ENCODE results near the gene CEMP1. TPM values are rescaled to one million over a fixed set of nuclear protein-coding genes. Genes with fewer than 3 reads are reported as not detected.

CEMP1 gene
- total RNA-seq, 1 experiment from 2014 or later, result not detected

DNA sequence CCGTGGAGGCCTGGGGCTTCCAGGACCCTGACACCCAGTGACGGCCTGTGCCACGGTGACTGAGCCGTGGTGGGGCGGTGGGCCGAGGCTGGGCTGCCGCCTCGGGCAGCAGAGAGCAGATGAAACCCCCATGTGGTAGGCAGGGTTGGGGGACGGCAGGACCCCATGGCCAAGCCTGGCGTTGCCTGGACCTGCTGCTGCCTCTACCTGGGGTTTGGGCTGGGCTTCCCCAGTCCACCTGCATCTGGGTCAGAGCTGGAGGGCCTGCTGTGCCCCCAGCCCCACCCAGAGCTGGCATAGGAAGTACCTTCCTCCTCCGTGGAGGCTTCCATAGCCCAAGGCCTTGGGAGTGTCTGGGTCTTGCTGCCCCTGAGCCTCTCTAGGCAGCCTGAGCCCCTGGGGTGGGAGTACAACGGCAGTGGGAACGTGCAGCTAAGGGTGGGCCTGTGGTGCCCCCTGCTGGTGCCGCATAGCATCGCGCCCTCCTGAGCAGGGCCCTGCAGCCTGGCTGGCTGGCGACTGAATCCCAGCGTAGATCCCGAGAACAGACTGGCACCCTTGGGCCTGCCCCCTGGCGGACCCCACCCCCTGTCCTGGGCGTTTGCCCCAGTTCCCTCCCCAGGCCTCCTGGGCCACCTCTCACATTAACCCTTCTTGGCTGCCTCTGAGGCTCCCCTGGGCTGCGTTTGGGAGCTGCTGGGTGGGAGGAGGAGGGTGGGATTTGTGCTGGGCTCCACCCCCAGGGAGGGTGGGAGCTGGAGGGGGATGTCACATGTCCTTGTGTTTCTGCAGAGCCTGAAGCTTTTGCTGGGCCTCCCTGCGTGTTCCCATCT lies 30.1 kb downstream of the CEMP1 start:
- Histone ChIP-seq H3K4ac (ENCODE audit: low read depth, low read length) (no peak overlapping the region), H2AFZ (ENCODE audit: low read length) (no peak overlapping the region), H3T11ph (ENCODE audit: low read length) (no peak overlapping the region), H3K9ac (ENCODE audit: extremely low read depth, insufficient read length, low read length) (no peak overlapping the region), H2BK15ac (ENCODE audit: low read depth, low read length) (no peak overlapping the region), H3K27me3 (ENCODE audit: insufficient read depth, low read length) (no peaks in the 10 kb centered on the region), H3K23me2 (ENCODE audit: insufficient read length, low read depth, low read length, poor library complexity, severe bottlenecking) (peaks cover 3% of the 10 kb centered on the region), H3K79me1 (ENCODE audit: insufficient read depth, low read depth, low read length, poor library complexity, severe bottlenecking) (no peaks in the 10 kb centered on the region), H3K18ac (ENCODE audit: insufficient read length, low read depth, low read length) (no peak overlapping the region), H3K4me2 (ENCODE audit: insufficient read depth, insufficient read length, low read length) (peak overlapping the region; percentile 25), H3K14ac (ENCODE audit: insufficient read depth, low read length) (0 out of 2 replicates have a peak overlapping the region, but pooled peaks have one; percentile 11), H3K4me1 (ENCODE audit: insufficient read depth, low read length) (no peaks in the 10 kb centered on the region), H3K56ac (ENCODE audit: insufficient read length, low read depth, low read length) (no peak overlapping the region), H2BK20ac (ENCODE audit: low read depth, low read length, poor library complexity, severe bottlenecking) (no peak overlapping the region), H3K27ac (ENCODE audit: insufficient read length, low read depth, low read length) (no peak overlapping the region), H2BK12ac (ENCODE audit: insufficient read length, low read depth, low read length) (no peak overlapping the region), H4K20me1 (ENCODE audit: control insufficient read depth, insufficient read depth, insufficient read length) (no peaks in the 10 kb centered on the region), H3K9me3 (ENCODE audit: control insufficient read depth, low read depth, low read length) (no peaks in the 10 kb centered on the region), H2BK120ac (ENCODE audit: low read depth, low read length, poor library complexity, severe bottlenecking) (no peak overlapping the region), H2BK5ac (ENCODE audit: insufficient read length, low read length) (no peak overlapping the region), H3K79me2 (ENCODE audit: insufficient read depth, low read length) (no peaks in the 10 kb centered on the region), H4K91ac (ENCODE audit: insufficient read length, low read depth, low read length) (no peak overlapping the region), H4K8ac (replicated peaks; ENCODE audit: insufficient read length, low read depth, low read length) (no peak overlapping the region), H4K5ac (ENCODE audit: insufficient read length, low read depth, low read length) (no peak overlapping the region), H3K23ac (ENCODE audit: insufficient read length, low read depth, low read length) (no peak overlapping the region), H2AK5ac (ENCODE audit: insufficient read length, low read length) (no peak overlapping the region)
- WGBS (ENCODE audit: extremely low coverage, insufficient read length, low lambda C conversion rate), result no CpG with 5 or more reads among the region's 23 CpGs
- Mint-ChIP-seq H3K27me3 (ENCODE audit: low read depth) (no peaks in the 10 kb centered on the region), H3K36me3 (ENCODE audit: insufficient read depth in 1 of 3, low read depth in 3 of 3) (peaks cover 0 to 12% (median 4%) of the 10 kb centered on the region in 3 experiments; a peak in 4 of 7 replicates), H3K27ac (no peak overlapping the region), H3K4me1 (peaks cover 3 to 5% of the 10 kb centered on the region in 2 experiments), H3K4me3 (peak overlapping the region; percentile 45 to 68; a peak in 4 of 5 replicates), H3K9me3 (no peaks in the 10 kb centered on the region)
- TF ChIP-seq, protein P1, sequence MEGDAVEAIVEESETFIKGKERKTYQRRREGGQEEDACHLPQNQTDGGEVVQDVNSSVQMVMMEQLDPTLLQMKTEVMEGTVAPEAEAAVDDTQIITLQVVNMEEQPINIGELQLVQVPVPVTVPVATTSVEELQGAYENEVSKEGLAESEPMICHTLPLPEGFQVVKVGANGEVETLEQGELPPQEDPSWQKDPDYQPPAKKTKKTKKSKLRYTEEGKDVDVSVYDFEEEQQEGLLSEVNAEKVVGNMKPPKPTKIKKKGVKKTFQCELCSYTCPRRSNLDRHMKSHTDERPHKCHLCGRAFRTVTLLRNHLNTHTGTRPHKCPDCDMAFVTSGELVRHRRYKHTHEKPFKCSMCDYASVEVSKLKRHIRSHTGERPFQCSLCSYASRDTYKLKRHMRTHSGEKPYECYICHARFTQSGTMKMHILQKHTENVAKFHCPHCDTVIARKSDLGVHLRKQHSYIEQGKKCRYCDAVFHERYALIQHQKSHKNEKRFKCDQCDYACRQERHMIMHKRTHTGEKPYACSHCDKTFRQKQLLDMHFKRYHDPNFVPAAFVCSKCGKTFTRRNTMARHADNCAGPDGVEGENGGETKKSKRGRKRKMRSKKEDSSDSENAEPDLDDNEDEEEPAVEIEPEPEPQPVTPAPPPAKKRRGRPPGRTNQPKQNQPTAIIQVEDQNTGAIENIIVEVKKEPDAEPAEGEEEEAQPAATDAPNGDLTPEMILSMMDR (conservative IDR thresholded peaks at IDR 0.05), result peak; percentile 99; the same call in 2 of the 3 replicates
- peak; percentile 94 for DNase-seq
